HuH-7 (cell line): ENCODE measurements around the gene TDP2.
"Not testable (repeated sequence)": the region's sequence is repeated elsewhere in the genome, so short reads cannot be mapped to it uniquely, and the experiment has no call there.

Experiments
- DNase-seq: peaks from one replicate; pipeline ENCODE4 v3.0.0; 2011; ENCODE audit warnings: low spot score

TDP2 gene

DNA sequence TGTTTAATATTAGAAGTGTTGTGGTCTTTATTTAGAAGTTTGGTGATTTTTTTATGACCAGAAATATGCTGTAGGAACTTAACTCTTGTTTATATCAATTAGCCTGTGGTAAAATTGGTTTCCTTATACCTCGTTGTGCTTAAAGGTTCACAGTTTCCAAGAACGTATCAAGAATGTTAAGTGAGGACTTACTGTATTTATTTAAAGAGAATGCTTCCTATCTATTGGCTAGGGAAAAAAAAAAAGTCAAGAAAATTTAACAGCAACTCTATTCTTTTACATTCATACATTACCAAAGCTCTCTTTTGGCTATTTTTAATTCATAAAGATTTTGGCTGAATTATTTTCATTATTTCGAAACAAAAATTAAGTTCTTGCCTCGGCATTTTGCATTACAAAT is 22.3 kb downstream of the TDP2 start:
- DNase-seq = no peak

- DNase-seq = no peak
These were observed 22.8 kb downstream of the TDP2 start for GRCh38 chr6:24643920-24644319.

DNA sequence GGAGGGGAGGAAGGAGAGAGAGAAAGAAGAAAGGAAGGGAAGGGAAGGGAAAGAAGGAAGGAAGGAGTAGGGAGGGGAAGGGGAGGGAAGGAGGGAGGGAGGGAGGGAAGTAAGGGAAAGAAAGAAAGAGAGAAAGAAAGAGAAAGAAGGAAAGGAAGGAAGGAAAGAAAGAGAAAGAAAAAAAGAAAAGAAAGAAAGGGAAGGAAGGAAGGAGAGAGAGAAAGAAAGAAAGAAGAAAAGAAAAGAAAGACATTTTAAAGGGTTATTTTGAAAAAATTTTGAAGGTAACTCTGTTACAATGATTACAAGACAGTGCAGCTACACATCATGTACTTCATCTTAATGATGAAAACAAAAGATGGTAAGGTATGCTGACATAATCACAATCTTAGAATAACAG is 24.6 kb downstream of the TDP2 start:
- no peak for DNase-seq

- DNase-seq = not testable (repeated sequence)
These were observed 26.1 kb downstream of the TDP2 start for GRCh38 chr6:24640631-24641030.

GRCh38 chr6:24640166-24640565 is 26.5 kb downstream of the TDP2 start:
- no peak for DNase-seq

- no peak for DNase-seq
These were observed 30.0 kb downstream of the TDP2 start for GRCh38 chr6:24636681-24637080.

DNA sequence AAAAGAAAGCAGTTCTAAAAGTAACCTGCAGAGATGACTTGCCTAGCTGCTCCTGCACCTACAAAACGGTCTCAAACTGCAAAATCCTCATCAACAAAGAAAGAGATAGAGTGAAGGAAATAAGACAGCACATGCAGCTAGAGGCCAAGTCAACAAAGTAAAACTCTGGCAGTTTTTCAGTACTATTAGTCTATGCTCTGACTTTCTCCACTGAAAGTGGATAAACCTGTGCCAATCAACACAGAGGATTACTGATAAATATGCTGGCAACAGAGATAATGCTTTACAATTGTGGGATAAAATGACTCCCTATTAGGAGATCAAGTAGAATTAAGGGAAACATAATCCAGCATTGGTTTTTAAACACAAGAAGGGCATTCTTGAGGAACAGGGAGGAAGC is 34.1 kb downstream of the TDP2 start:
- DNase-seq = no peak

DNA sequence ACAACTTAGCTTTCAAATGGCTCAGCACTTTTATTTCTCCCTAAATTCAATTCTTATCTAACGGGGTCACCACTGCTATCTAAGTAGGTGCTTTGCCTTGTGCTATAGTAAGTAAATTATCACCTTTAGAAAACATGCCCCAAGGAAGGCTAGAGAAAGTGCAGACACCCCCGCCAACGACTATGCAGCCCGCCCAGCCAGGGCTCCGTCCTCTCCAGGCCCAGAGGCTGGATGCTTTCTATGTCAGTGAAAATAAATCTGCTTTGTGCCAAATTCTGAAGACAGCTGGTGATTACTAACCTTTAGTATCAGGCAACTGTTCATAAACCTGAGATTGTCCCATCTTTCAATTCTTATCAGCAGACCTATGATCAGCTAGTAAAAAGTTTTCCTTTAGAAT is 35.0 kb downstream of the TDP2 start:
- no peak for DNase-seq

DNA sequence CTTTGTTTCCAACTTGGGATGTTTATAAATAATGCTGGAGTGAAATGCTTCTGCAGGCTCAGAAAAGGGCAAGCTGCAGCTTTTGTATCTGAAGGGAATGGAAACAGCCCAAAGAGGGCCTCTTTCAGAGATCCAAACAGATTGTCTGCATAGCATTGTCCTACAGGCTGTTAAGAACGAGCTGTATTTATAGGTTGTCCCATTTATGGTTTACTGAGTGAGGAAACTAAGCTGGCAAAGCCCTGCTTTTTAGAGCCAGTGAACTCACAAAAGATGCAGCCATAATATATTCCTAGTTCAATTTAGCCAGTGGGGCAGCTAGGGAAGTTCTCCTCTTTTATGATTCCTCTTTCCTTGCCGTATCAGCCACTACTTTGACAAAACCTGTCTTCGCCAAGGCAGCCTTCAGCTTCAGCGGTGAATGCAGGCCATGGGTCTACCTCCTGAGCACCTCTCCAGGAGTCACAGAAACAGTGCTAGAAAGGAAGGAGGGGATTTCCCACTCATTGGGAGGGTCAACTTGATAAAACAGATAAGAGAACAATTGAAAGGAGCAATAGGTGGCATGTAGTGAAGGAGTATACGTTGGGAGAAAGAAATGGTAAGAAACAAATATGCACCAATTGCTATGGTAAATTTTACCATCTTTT is 35.7 kb downstream of the TDP2 start:
- no peak for DNase-seq

DNA sequence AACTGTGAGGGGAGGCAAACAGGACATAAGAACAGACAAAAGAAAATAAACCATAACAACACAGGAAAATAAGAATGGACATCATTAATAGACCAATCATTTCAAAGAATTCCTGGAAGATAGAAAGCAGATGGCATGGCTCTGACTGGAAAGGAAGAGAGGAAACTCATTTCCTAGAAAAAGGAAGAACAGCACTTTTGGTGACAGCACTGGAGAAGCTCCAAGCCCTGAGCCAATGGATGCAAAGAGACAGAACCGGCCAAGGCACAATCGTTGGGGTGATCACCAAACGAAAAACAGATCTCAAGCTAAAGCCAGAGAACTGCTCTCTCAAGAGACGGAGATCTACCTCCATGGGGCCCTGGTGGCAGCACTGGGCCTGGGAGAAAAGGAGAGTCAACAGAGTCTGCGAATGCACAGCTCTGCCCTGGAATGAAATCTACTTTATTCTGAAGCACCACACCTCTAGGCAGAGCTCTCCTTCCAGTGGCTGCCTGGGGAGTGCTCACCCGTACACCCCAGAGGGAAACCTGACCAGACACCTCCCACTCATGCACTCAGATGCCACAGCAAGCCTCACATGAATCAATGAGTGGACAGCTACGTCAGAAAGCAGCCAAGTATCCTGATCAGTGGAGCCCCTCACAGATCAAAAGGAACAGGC is 44.9 kb downstream of the TDP2 start:
- no peak for DNase-seq

DNA sequence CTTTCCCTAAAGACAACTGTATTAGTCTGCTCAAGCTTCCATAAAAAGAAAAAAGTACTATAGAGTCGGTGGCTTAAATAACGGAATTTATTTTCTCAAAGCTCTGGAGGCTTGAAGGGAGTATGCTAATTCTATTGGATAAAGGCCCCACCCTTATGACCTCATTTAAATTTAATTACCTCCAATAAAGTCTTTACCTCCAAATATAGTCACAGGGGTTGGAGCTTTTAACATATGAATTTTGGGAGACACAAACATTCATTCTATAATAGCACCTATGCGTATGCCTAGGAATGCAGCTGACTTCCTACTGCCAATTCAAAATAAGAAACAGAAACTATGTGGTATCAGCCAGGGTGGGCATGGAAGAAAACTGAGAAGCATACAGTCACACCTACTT is 46.1 kb downstream of the TDP2 start:
- DNase-seq = no peak

- DNase-seq = no peak
These were observed 47.0 kb downstream of the TDP2 start for GRCh38 chr6:24619661-24620060.

DNA sequence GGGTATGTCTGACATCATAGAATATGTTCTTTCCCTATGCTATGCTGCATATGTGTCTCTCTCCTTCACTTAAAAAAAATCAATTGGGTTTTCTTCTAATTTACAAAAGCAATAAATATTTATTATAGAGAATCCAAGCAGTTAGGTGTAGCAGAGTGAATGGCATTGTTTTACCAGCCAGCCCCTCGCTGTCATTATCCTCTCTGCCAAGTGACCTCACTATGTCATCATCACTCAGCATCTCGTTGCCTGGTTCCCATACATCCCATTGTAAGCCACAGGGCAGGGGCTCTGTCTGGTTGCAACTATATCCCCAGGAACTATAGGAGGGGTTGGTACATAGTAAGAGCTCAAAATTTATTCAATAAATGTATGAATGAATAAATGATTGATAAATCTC is 52.1 kb downstream of the TDP2 start:
- no peak for DNase-seq

DNA sequence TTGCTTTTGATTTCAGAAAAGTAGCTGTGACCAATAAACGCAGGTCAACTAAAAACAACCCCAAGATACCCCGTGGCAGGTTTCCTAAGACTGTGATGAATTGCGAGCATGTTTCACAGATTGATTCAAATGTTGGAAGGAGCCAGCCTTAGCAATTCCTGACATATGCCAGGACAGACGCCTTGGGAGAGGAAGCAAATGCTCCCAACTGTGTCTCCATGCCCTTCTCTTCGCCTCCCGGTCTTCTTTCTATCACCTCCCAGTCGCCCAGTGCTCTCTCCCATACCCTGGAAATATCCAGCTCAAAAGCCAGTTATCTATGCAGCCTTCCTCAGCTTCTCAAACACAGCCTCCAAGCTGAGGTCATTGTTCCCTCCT is 52.7 kb downstream of the TDP2 start:
- no peak for DNase-seq

- DNase-seq = no peak
These were observed 53.2 kb downstream of the TDP2 start for GRCh38 chr6:24613361-24614042.

DNA sequence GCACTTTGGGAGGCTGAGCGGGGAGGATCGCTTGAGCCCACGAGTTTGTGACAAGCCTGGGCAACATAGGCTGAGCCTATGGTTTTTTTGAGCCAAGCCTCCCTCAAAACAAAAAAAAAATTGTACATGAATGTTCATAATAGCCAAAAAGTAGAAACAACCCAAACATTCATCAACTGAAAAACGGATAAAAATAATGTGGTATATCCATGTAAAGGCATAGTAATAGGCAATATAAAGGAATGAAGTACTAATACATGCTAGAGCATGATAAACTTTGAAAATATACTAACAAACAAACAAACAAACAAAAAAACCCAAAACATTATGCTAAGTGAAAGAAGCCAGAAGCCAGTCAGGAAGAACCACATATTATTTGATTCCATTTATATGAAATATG is 56.0 kb downstream of the TDP2 start:
- DNase-seq = no peak

DNA sequence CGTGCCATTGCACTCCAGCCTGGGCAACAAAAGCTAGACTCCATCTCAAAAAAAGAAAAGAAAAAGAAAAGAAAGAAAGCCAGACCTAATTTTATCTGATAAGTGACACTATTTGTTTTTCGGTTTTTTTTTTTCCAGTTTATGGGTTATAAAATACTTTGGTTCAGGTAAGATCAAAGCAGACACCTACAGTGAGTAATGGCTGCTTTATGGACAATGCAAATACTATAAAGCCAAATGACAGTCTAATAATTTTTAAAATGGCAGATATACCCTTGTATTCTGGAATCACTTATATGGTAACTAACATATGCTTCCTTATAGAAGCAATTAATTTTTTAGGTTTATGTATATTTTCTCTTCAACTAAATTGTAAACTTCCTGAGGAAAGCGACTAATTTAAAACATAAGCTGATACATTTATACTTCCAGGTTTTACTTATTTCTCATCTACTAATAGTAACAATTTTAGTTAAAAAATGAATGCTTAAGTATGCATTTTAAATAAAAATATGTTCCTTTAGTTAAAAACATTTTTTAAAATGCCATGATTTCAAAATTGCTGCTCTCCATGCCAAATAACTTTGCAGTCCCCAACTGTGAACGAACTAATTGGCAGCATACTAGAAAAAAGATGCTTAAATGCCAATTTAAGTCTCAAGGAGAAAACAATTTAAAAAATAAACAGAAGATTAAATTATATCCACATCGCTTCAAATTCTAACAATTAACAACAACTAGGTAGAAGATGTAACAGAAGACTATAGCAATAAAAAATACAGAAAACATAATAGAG is 59.2 kb downstream of the TDP2 start:
- DNase-seq = no peak

DNA sequence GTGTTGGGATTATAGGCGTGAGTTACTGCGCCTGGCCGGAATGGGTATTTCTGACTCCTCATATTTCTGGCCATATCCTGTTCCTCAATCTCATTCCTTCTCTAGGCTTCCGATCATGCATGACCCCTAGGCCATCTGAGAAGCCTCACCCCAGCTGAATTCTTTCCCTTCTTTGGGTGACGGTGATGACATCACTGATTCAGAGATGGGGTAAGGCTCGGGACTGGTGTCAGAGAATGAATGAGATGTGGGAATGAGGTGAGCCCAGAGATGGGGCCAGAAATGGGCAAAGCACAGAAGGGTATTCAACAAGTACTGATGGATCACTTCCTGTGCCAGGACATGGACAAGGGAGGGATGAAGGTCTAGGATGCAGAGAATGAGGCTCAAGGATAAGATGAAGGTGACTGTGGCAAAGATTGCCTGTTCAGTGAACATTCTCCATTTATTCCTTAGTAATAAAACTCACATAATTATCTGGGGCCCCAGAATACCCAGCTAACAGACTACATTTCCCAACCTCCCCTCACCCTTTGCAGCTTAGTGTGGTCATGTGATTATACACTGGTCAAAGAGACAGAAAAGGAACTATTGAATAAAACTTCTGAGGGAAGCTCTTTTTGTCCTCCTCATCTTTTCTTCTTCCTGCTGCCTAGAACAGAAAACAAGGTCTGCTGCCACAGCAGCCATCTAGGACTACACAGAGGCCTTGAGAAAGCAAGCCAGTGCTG is 60.3 kb downstream of the TDP2 start:
- no peak for DNase-seq

DNA sequence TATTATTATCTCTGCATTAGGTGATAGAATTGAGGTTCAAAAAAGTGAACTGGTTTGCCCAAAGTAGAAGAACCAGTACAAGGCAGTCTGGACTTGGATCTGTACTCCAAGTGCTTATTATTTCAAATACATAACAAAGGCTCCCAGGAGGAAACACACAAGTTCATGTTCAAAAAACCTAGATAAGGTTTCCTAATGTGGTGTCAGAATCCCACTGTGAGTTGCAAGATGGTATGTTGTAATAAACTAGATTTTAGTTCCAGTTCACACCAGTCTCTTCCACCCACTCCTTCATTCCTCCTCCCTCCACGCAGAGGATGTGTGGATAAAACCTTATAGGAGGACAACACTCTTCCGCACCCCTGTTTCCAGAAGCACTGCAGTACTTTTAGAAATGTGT is 63.5 kb downstream of the TDP2 start:
- DNase-seq = no peak

DNA sequence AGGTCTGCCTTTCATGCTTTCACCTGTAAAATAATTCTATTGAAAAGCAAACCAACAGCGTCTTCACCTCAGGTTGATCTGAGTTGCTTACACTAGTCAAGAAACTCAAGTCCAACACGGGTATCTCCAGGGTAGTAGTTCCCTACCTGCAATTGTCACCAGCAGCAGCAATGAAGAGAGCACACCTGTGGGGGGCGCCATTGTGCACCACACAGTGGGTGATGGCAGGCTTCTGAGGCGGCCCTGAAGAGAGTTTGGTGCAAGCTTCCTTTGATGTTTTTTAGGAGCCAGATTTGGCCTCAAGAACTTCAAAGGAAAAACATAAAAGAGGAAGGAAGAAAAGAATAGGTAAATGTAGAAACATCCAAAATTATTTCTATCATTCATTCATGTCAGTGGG is 65.8 kb downstream of the TDP2 start:
- no peak for DNase-seq
